GM23338 (cell line): ENCODE measurements around the gene ORM1.

Source experiments
- CREB1 ChIP-seq: fragments of 250-450 bp; sonication (Bioruptor Pico); IDR thresholded peaks from 2 replicates; pipeline ENCODE4 v1.5.0; 2020; ENCODE audit warnings: low read depth, mild to moderate bottlenecking, moderate library complexity
- EZH2 ChIP-seq: fragments of 200-600 bp; sonication (generic); IDR thresholded peaks from one replicate; pipeline ENCODE4 v1.8.0; 2017; ENCODE audit warnings: antibody characterized with exemption, mild to moderate bottlenecking, low read depth; ENCODE audit not compliant: unreplicated experiment
- EZH2phosphoT487 ChIP-seq: fragments of 200-600 bp; sonication (generic); IDR thresholded peaks from one replicate; pipeline ENCODE4 v1.8.1; 2018; ENCODE audit warnings: antibody characterized with exemption; ENCODE audit not compliant: unreplicated experiment
- NANOG ChIP-seq: IDR thresholded peaks from 2 replicates; pipeline ENCODE4 v1.6.1; 2016; ENCODE audit warnings: antibody characterized with exemption, borderline replicate concordance
- POLR2AphosphoS5 ChIP-seq: IDR thresholded peaks from 2 replicates; pipeline ENCODE4 v1.6.1; 2016; ENCODE audit warnings: antibody characterized with exemption, low read depth
- ZNF331 ChIP-seq: fragments of 250-450 bp; sonication (Bioruptor Pico); IDR thresholded peaks from 2 replicates; pipeline ENCODE4 v1.5.0; 2020; ENCODE audit warnings: low read depth, mild to moderate bottlenecking, moderate library complexity
- TF ChIP-seq, protein P1 (sequence below): IDR thresholded peaks from one replicate; pipeline ENCODE4 v1.6.1; 2018; ENCODE audit warnings: antibody characterized with exemption; ENCODE audit not compliant: unreplicated experiment
- TF ChIP-seq, protein P2 (sequence below), 2 experiments: fragments of 200-600 bp in 1 of 2; sonication (generic) in 1 of 2; conservative IDR thresholded peaks; 2 replicates each; pipeline versions ENCODE4 v1.5.1 to v1.6.1; 2016 to 2017; ENCODE audit warnings: antibody characterized with exemption in 2 of 2, low read depth in 2 of 2, mild to moderate bottlenecking in 2 of 2, moderate library complexity in 1 of 2

- TF ChIP-seq, protein P1, sequence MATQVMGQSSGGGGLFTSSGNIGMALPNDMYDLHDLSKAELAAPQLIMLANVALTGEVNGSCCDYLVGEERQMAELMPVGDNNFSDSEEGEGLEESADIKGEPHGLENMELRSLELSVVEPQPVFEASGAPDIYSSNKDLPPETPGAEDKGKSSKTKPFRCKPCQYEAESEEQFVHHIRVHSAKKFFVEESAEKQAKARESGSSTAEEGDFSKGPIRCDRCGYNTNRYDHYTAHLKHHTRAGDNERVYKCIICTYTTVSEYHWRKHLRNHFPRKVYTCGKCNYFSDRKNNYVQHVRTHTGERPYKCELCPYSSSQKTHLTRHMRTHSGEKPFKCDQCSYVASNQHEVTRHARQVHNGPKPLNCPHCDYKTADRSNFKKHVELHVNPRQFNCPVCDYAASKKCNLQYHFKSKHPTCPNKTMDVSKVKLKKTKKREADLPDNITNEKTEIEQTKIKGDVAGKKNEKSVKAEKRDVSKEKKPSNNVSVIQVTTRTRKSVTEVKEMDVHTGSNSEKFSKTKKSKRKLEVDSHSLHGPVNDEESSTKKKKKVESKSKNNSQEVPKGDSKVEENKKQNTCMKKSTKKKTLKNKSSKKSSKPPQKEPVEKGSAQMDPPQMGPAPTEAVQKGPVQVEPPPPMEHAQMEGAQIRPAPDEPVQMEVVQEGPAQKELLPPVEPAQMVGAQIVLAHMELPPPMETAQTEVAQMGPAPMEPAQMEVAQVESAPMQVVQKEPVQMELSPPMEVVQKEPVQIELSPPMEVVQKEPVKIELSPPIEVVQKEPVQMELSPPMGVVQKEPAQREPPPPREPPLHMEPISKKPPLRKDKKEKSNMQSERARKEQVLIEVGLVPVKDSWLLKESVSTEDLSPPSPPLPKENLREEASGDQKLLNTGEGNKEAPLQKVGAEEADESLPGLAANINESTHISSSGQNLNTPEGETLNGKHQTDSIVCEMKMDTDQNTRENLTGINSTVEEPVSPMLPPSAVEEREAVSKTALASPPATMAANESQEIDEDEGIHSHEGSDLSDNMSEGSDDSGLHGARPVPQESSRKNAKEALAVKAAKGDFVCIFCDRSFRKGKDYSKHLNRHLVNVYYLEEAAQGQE = no peak
- TF ChIP-seq, protein P2, sequence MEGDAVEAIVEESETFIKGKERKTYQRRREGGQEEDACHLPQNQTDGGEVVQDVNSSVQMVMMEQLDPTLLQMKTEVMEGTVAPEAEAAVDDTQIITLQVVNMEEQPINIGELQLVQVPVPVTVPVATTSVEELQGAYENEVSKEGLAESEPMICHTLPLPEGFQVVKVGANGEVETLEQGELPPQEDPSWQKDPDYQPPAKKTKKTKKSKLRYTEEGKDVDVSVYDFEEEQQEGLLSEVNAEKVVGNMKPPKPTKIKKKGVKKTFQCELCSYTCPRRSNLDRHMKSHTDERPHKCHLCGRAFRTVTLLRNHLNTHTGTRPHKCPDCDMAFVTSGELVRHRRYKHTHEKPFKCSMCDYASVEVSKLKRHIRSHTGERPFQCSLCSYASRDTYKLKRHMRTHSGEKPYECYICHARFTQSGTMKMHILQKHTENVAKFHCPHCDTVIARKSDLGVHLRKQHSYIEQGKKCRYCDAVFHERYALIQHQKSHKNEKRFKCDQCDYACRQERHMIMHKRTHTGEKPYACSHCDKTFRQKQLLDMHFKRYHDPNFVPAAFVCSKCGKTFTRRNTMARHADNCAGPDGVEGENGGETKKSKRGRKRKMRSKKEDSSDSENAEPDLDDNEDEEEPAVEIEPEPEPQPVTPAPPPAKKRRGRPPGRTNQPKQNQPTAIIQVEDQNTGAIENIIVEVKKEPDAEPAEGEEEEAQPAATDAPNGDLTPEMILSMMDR (conservative IDR thresholded peaks at IDR 0.05; ENCODE audit: low read depth in 2 of 2) = no peak
- TF ChIP-seq EZH2 (no peak), POLR2AphosphoS5 (no peak), ZNF331 (CRISPR knock-in tag) (no peak), CREB1 (CRISPR knock-in tag) (no peak), EZH2phosphoT487 (no peak), NANOG (no peak)
Measured at GRCh38 chr9:114342755-114343440, 20.0 kb downstream of the ORM1 start.
